ENCODE data around the gene ADAT2. TPM values are rescaled to one million over a fixed set of nuclear protein-coding genes. Genes with fewer than 3 reads are reported as not detected.

Gene ADAT2
- total and polyA plus RNA-seq, 12 donors: 0.61 to 18.6 (median 6.3) TPM

GRCh38 chr6:143374014-143374413, 76.5 kb downstream of the ADAT2 start:
- whole genome bisulfite sequencing, 4 donors: 45 to 65% (median 50%) methylated on average over 2 of the region's 2 CpGs
- no peak for DNase-seq
- intact Hi-C loops (cut with DNase I): no loop called here
- H3K27ac ChIP-seq: no peak overlapping the region
- no peaks in the 10 kb centered on the region for H3K9me3 ChIP-seq (replicated peaks in 1 of 3)
- TF ChIP-seq, protein P1, sequence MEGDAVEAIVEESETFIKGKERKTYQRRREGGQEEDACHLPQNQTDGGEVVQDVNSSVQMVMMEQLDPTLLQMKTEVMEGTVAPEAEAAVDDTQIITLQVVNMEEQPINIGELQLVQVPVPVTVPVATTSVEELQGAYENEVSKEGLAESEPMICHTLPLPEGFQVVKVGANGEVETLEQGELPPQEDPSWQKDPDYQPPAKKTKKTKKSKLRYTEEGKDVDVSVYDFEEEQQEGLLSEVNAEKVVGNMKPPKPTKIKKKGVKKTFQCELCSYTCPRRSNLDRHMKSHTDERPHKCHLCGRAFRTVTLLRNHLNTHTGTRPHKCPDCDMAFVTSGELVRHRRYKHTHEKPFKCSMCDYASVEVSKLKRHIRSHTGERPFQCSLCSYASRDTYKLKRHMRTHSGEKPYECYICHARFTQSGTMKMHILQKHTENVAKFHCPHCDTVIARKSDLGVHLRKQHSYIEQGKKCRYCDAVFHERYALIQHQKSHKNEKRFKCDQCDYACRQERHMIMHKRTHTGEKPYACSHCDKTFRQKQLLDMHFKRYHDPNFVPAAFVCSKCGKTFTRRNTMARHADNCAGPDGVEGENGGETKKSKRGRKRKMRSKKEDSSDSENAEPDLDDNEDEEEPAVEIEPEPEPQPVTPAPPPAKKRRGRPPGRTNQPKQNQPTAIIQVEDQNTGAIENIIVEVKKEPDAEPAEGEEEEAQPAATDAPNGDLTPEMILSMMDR (IDR thresholded peaks at IDR 0.05): no peak
- TF ChIP-seq POLR2A (IDR thresholded peaks at IDR 0.05): no peak
- no peak overlapping the region for H3K4me3 ChIP-seq
- no peaks in the 10 kb centered on the region for H3K27me3 ChIP-seq
- no peaks in the 10 kb centered on the region for H3K36me3 ChIP-seq (replicated peaks in 1 of 2)
- H3K4me1 ChIP-seq (replicated peaks in 1 of 2): no peaks in the 10 kb centered on the region

Small RNA genes lying within 50 kb of the gene (small RNA-seq; reads per million reads assigned to genes)
- 0 to 0.12 reads per million in 2 donors for gene RNA5SP221

Other genes with a start within 250 kb of the ADAT2 start
- gene PEX3, start 110 bp upstream of the ADAT2 start, total RNA-seq: 100 to 1,000 TPM in 2 of 9 donors, 10 to 100 TPM in 7; 32.3 to 165 (median 54.8) TPM
- gene PEX3, start 110 bp upstream of the ADAT2 start, polyA plus RNA-seq: 100 to 1,000 TPM in 1 of 3 donors, 10 to 100 TPM in 2; 16.3 to 152 (median 17.3) TPM
- gene FUCA2, start 61.0 kb upstream of the ADAT2 start, total RNA-seq: 100 to 1,000 TPM in 1 of 9 donors, 10 to 100 TPM in 8; 47.5 to 120 (median 71.3) TPM
- gene FUCA2, start 61.0 kb upstream of the ADAT2 start, polyA plus RNA-seq: 10 to 100 TPM; 28.8 to 90.2 (median 37.8) TPM
- gene PHACTR2, start 227.3 kb upstream of the ADAT2 start, total RNA-seq: 100 to 1,000 TPM; 118 to 315 (median 241) TPM
- 10 to 100 TPM; 12.1 to 40.3 (median 34.5) TPM for gene PHACTR2, start 227.3 kb upstream of the ADAT2 start, polyA plus RNA-seq